LNCAP (cell line): ENCODE data around the gene GRID1.

Experiments used
- CTCF ChIP-seq: fragments of 450-650 bp; IDR thresholded peaks from 2 replicates; pipeline ENCODE4 v1.5.1; 2017; ENCODE audit warnings: mild to moderate bottlenecking

The GRID1 gene

GRCh38 chr10:85607043-85607695 is 759.4 kb downstream of the GRID1 start:
- no peak for TF ChIP-seq CTCF

- no peak for TF ChIP-seq CTCF
Observed at GRCh38 chr10:85606401-85606800, 760.2 kb downstream of the GRID1 start.

GRCh38 chr10:85604884-85605283 is 761.7 kb downstream of the GRID1 start:
- TF ChIP-seq CTCF: no peak

- no peak for TF ChIP-seq CTCF
Observed at GRCh38 chr10:85604136-85604725, 762.4 kb downstream of the GRID1 start.

- TF ChIP-seq CTCF: no peak
Observed at GRCh38 chr10:85603151-85603940, 763.2 kb downstream of the GRID1 start.

- TF ChIP-seq CTCF: no peak
Observed at GRCh38 chr10:85602713-85603112, 763.9 kb downstream of the GRID1 start.

- TF ChIP-seq CTCF: no peak
Observed at GRCh38 chr10:85602306-85602705, 764.3 kb downstream of the GRID1 start.
